ENCODE results near the gene SFRP5.

DNA sequence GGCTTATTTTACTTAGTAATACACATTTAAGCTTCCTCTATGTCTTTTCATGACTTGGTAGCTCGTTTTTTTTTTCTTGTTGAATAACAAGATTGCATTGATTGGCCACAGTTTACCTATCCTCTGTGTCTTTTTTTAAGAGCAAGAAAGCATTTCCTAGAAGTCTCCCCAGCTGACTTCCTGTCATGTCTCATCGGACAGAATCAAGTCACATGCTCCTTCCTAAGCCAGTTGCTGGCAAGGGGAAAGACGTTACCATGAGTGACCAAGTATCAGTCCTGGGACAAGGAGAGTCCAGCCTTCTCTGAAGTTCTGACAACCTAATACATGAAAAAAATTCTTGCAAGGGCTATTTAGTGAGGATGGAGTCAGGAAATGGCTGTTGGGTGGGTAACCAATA lies 24.9 kb upstream of the SFRP5 start:
- TF ChIP-seq, protein P1, sequence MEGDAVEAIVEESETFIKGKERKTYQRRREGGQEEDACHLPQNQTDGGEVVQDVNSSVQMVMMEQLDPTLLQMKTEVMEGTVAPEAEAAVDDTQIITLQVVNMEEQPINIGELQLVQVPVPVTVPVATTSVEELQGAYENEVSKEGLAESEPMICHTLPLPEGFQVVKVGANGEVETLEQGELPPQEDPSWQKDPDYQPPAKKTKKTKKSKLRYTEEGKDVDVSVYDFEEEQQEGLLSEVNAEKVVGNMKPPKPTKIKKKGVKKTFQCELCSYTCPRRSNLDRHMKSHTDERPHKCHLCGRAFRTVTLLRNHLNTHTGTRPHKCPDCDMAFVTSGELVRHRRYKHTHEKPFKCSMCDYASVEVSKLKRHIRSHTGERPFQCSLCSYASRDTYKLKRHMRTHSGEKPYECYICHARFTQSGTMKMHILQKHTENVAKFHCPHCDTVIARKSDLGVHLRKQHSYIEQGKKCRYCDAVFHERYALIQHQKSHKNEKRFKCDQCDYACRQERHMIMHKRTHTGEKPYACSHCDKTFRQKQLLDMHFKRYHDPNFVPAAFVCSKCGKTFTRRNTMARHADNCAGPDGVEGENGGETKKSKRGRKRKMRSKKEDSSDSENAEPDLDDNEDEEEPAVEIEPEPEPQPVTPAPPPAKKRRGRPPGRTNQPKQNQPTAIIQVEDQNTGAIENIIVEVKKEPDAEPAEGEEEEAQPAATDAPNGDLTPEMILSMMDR (IDR thresholded peaks at IDR 0.05) = no peak
- TF ChIP-seq EP300 (IDR thresholded peaks at IDR 0.05) (no peak), POLR2AphosphoS5 (IDR thresholded peaks at IDR 0.05) (no peak), POLR2A (IDR thresholded peaks at IDR 0.05) (no peak)

All from gastroesophageal sphincter (tissue), 3 donors.